KOPT-K1 (cell line): ENCODE results near the gene PPIF.
"Not testable (repeated sequence)": the region's sequence is repeated elsewhere in the genome, so short reads cannot be mapped to it uniquely, and the experiment has no call there.

Experiments used
- H3K27ac ChIP-seq: fragments of 200-600 bp; sonication (generic); 2 replicates; pipeline ENCODE4 v1.5.1; 2016; ENCODE audit warnings: antibody characterized with exemption, mild to moderate bottlenecking, low read depth, low read length; ENCODE audit not compliant: poor library complexity, severe bottlenecking
- H3K36me3 ChIP-seq: fragments of 200-600 bp; sonication (generic); 2 replicates; pipeline ENCODE4 v1.5.1; 2017; ENCODE audit warnings: antibody characterized with exemption, mild to moderate bottlenecking, low read length, moderate library complexity; ENCODE audit not compliant: insufficient read depth
- H3K9me3 ChIP-seq: fragments of 200-600 bp; sonication (generic); 2 replicates; pipeline ENCODE4 v1.5.1; 2017; ENCODE audit warnings: antibody characterized with exemption, low read length, mild to moderate bottlenecking; ENCODE audit not compliant: insufficient read depth, poor library complexity, severe bottlenecking

Gene PPIF

GRCh38 chr10:79321494-79321882 is 25.8 kb upstream of the PPIF start:
- Histone ChIP-seq H3K9me3 (peaks cover 4% of the 10 kb centered on the region), H3K27ac (peak overlapping the region; percentile 98), H3K36me3 (no peaks in the 10 kb centered on the region)

GRCh38 chr10:79321951-79322350 is 25.3 kb upstream of the PPIF start:
- Histone ChIP-seq H3K27ac (peak overlapping the region; percentile 98), H3K9me3 (peaks cover 4% of the 10 kb centered on the region), H3K36me3 (no peaks in the 10 kb centered on the region)

- Histone ChIP-seq H3K9me3 (peaks cover 4% of the 10 kb centered on the region), H3K36me3 (no peaks in the 10 kb centered on the region), H3K27ac (peak overlapping the region; percentile 98)
Observed at GRCh38 chr10:79322616-79323543, 24.4 kb upstream of the PPIF start.

GRCh38 chr10:79323602-79324001 is 23.7 kb upstream of the PPIF start:
- Histone ChIP-seq H3K27ac (peak overlapping the region; percentile 98), H3K36me3 (no peaks in the 10 kb centered on the region), H3K9me3 (peaks cover 4% of the 10 kb centered on the region)

GRCh38 chr10:79324032-79324695 is 23.1 kb upstream of the PPIF start:
- Histone ChIP-seq H3K9me3 (peaks cover 2% of the 10 kb centered on the region), H3K36me3 (no peaks in the 10 kb centered on the region), H3K27ac (peak overlapping the region; percentile 98)

- Histone ChIP-seq H3K9me3 (no peaks in the 10 kb centered on the region), H3K36me3 (no peaks in the 10 kb centered on the region), H3K27ac (peak overlapping the region; percentile 33)
Observed at GRCh38 chr10:79326361-79327089, 20.7 kb upstream of the PPIF start.

- H3K27ac ChIP-seq, result peak overlapping the region; percentile 33
- no peaks in the 10 kb centered on the region for H3K9me3 ChIP-seq
- H3K36me3 ChIP-seq, result no peaks in the 10 kb centered on the region
Observed at GRCh38 chr10:79327090-79327457, 20.2 kb upstream of the PPIF start.

GRCh38 chr10:79328147-79328701 is 19.0 kb upstream of the PPIF start:
- Histone ChIP-seq H3K36me3 (no peaks in the 10 kb centered on the region), H3K9me3 (no peaks in the 10 kb centered on the region), H3K27ac (no peak overlapping the region)

DNA sequence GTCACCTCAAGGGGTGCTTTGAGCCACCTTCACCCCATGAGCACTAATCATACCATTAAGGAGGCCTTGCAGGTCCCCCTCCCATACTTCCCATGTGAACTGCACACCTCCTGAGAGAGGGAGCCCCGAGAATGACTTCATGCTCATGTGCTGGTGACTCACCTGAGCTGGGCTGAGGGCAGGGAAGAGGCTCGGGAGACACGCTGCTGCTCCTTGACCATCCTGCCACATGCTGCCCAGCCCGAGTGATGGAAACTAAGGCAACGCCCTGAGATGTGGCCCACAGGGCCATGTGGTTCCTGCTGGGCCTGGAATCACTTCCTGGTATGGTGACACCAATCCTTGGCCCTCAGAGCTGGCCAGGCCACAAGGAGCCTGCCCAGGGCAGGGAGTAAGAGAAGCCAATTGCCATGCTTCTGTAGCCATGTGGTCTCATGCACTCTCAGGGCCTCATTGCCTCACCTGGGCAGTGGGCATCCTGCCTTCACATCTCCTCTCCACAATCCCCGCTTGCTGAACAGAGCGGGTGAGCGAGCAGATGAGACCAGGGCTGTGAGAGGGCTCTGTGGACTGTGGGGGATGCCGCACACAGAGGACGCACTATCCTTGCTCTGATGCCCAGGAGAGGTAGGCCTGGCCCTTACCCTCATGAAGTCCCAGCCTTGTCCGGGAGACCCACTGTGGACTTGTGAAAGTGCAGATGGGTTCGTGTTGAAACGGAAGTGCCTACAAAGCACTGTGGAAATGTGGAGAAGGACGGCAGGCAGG is 18.3 kb upstream of the PPIF start:
- Histone ChIP-seq H3K9me3 (no peaks in the 10 kb centered on the region), H3K36me3 (no peaks in the 10 kb centered on the region), H3K27ac (no peak overlapping the region)

- Histone ChIP-seq H3K36me3 (no peaks in the 10 kb centered on the region), H3K9me3 (no peaks in the 10 kb centered on the region), H3K27ac (no peak overlapping the region)
Observed at GRCh38 chr10:79329529-79329928, 17.7 kb upstream of the PPIF start.

- Histone ChIP-seq H3K9me3 (no peaks in the 10 kb centered on the region), H3K36me3 (no peaks in the 10 kb centered on the region), H3K27ac (peak overlapping the region; percentile 16)
Observed at GRCh38 chr10:79331226-79331625, 16.0 kb upstream of the PPIF start.

GRCh38 chr10:79331709-79332108 is 15.6 kb upstream of the PPIF start:
- Histone ChIP-seq H3K27ac (peak overlapping the region; percentile 16), H3K9me3 (no peaks in the 10 kb centered on the region), H3K36me3 (no peaks in the 10 kb centered on the region)

- not testable (repeated sequence) for H3K36me3 ChIP-seq, H3K9me3 ChIP-seq, H3K27ac ChIP-seq
Observed at GRCh38 chr10:79332610-79333315, 14.5 kb upstream of the PPIF start.

DNA sequence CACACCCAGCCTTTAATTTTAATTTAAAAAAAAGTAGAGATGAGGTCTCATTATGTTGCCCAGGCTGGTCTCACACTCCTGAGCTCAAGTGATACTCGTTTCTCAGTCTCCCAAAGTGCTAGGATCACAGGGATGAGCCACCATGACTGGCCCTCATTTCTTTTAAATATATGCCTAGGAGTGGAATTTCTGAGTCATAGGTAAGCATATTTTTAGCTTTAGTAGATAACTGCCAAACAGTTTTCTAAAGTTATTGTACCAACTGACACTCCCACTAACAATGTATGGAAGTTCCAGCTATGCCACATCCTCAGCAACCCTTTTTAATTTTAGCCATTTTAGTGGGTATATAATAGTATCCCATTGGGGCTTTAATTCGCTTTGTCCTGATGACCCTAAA is 13.8 kb upstream of the PPIF start:
- no peaks in the 10 kb centered on the region for H3K9me3 ChIP-seq
- no peaks in the 10 kb centered on the region for H3K36me3 ChIP-seq
- H3K27ac ChIP-seq, result no peak overlapping the region
